ENCODE data around the gene WDR91.

DNA sequence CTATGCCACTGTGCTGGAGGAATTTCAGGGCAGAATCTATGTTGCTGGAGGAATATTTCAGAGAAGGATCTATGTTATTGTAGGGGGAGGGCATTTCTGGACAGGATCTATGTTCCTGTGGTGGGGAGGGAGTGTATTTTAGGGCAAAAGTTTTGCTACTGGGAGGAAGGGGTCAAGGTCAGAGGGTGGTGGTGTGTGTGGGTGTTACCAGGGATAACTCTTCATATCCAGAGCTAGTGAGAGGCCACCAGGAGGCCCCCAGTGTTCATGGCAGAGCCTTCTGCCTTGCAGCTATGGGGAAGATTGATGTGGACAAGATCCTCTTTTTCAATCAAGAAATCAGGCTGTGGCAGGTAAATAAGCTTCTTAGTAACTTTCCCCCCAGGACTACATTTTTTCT is 20.4 kb upstream of the WDR91 start:
- TF ChIP-seq, protein P1, sequence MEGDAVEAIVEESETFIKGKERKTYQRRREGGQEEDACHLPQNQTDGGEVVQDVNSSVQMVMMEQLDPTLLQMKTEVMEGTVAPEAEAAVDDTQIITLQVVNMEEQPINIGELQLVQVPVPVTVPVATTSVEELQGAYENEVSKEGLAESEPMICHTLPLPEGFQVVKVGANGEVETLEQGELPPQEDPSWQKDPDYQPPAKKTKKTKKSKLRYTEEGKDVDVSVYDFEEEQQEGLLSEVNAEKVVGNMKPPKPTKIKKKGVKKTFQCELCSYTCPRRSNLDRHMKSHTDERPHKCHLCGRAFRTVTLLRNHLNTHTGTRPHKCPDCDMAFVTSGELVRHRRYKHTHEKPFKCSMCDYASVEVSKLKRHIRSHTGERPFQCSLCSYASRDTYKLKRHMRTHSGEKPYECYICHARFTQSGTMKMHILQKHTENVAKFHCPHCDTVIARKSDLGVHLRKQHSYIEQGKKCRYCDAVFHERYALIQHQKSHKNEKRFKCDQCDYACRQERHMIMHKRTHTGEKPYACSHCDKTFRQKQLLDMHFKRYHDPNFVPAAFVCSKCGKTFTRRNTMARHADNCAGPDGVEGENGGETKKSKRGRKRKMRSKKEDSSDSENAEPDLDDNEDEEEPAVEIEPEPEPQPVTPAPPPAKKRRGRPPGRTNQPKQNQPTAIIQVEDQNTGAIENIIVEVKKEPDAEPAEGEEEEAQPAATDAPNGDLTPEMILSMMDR (IDR thresholded peaks at IDR 0.05): no peak
- TF ChIP-seq POLR2A (IDR thresholded peaks at IDR 0.05): no peak
